KMS-11 (cell line): ENCODE measurements around the gene PTGFR.

Experiments
- H2AFZ ChIP-seq: fragments of 200-600 bp; sonication (generic); 2 replicates; pipeline ENCODE4 v1.6.1; 2016; ENCODE audit warnings: antibody characterized with exemption, mixed run types, low read depth
- H3K27ac ChIP-seq: fragments of 200-600 bp; sonication (generic); 2 replicates; pipeline ENCODE4 v1.6.1; 2016; ENCODE audit warnings: mild to moderate bottlenecking, mixed run types
- H3K27me3 ChIP-seq: fragments of 200-600 bp; sonication (generic); 2 replicates; pipeline ENCODE4 v1.6.1; 2017; ENCODE audit warnings: mild to moderate bottlenecking, low read depth, mixed run types, moderate library complexity; ENCODE audit not compliant: insufficient read depth
- H3K36me3 ChIP-seq: fragments of 200-600 bp; sonication (generic); 2 replicates; pipeline ENCODE4 v1.6.1; 2017; ENCODE audit warnings: mild to moderate bottlenecking, mixed run types; ENCODE audit not compliant: insufficient read depth
- H3K4me1 ChIP-seq: fragments of 200-600 bp; sonication (generic); 2 replicates; pipeline ENCODE4 v1.6.1; 2016; ENCODE audit warnings: mild to moderate bottlenecking, low read depth, mixed run types; ENCODE audit not compliant: poor library complexity, severe bottlenecking
- H3K4me2 ChIP-seq: fragments of 200-600 bp; sonication (generic); 2 replicates; pipeline ENCODE4 v1.7.0; 2016; ENCODE audit warnings: mild to moderate bottlenecking, mixed run types
- H3K4me3 ChIP-seq: fragments of 200-600 bp; sonication (generic); IDR thresholded peaks from 2 replicates; pipeline ENCODE4 v1.6.1; 2017; ENCODE audit warnings: low read depth, low read length, mixed read lengths; ENCODE audit not compliant: insufficient read depth
- H3K79me2 ChIP-seq: fragments of 200-600 bp; sonication (generic); 2 replicates; pipeline ENCODE4 v1.6.1; 2016; ENCODE audit warnings: low read depth, mixed run types; ENCODE audit not compliant: insufficient read depth
- H3K9ac ChIP-seq: fragments of 200-600 bp; sonication (generic); 2 replicates; pipeline ENCODE4 v1.6.1; 2016; ENCODE audit warnings: mild to moderate bottlenecking, mixed run types
- H4K20me1 ChIP-seq: fragments of 200-600 bp; sonication (generic); 2 replicates; pipeline ENCODE4 v1.6.1; 2016; ENCODE audit warnings: mild to moderate bottlenecking, mixed run types; ENCODE audit not compliant: insufficient read depth
- TF ChIP-seq, protein P1 (sequence below): fragments of 200-600 bp; sonication (generic); conservative IDR thresholded peaks from 2 replicates; pipeline ENCODE4 v1.6.1; 2017; ENCODE audit warnings: low read depth, mild to moderate bottlenecking, antibody characterized with exemption, low read length, moderate library complexity, mixed read lengths

The PTGFR gene

DNA sequence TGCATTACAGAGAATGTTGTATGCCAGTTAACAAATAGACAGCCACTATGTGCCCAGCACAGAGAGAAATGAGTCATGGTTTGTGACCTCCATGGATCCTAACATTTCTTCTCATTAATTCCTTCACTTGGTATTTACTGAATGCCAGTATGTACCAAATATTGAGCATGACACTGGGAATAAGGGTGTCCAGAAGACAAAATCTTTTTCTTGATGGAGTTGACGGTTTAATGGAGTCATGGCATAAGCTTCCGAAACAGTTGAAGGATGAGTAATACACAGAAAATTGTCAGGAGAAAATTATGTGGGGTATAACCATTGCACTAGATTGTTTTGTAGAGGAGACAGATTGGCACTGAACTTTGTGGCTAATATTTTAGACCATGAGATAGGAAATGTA, 36.9 kb downstream of the PTGFR start:
- Histone ChIP-seq H3K27me3 (no peaks in the 10 kb centered on the region), H3K4me2 (no peak overlapping the region), H3K36me3 (no peaks in the 10 kb centered on the region), H4K20me1 (no peaks in the 10 kb centered on the region), H3K79me2 (no peaks in the 10 kb centered on the region), H2AFZ (no peak overlapping the region), H3K27ac (no peak overlapping the region), H3K9ac (no peak overlapping the region), H3K4me3 (no peak overlapping the region), H3K4me1 (no peaks in the 10 kb centered on the region)
- TF ChIP-seq, protein P1, sequence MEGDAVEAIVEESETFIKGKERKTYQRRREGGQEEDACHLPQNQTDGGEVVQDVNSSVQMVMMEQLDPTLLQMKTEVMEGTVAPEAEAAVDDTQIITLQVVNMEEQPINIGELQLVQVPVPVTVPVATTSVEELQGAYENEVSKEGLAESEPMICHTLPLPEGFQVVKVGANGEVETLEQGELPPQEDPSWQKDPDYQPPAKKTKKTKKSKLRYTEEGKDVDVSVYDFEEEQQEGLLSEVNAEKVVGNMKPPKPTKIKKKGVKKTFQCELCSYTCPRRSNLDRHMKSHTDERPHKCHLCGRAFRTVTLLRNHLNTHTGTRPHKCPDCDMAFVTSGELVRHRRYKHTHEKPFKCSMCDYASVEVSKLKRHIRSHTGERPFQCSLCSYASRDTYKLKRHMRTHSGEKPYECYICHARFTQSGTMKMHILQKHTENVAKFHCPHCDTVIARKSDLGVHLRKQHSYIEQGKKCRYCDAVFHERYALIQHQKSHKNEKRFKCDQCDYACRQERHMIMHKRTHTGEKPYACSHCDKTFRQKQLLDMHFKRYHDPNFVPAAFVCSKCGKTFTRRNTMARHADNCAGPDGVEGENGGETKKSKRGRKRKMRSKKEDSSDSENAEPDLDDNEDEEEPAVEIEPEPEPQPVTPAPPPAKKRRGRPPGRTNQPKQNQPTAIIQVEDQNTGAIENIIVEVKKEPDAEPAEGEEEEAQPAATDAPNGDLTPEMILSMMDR, result no peak

DNA sequence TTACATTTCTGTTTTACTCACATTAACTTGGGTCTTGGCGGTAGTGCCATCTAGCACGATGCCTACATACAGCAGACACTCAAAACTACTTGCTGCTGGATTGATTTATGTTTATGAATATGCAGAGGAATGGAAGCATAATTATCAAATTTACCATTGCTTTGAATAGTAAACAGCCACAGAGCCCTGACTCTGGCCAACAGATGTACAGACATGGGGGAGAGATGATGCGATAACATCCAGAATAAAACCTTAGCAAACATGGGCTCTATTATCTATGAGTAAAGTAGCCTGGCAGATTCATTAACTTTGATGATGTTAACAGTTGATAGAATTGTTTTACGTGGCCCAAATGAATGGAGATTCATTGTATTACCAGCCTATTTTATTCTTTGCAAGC, 42.8 kb downstream of the PTGFR start:
- no peaks in the 10 kb centered on the region for H3K36me3 ChIP-seq
- no peaks in the 10 kb centered on the region for H3K79me2 ChIP-seq
- no peak overlapping the region for H3K9ac ChIP-seq
- H3K4me2 ChIP-seq, result no peak overlapping the region
- no peak overlapping the region for H3K27ac ChIP-seq
- TF ChIP-seq, protein P1, result no peak
- H3K4me3 ChIP-seq, result no peak overlapping the region
- H4K20me1 ChIP-seq, result no peaks in the 10 kb centered on the region
- H3K4me1 ChIP-seq, result no peaks in the 10 kb centered on the region
- H2AFZ ChIP-seq, result no peak overlapping the region
- H3K27me3 ChIP-seq, result no peaks in the 10 kb centered on the region

DNA sequence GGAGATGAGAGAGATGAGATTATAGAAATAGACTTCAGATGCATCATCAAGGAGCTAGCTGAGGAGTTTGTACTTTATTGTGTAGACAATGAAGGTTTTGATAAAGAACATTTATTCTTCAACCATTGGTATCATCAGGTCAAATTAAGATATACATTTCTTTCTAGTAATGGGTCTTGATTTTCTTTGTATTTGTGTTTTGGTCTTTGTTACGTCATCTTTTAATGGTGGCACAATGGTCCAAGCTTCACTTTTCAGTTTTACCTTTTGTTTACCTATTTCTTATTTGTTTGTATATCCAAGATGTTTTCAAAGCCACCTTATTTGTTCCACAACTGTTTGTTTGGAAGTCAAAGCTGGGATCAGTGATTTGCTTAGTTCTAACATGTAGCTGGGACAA, 44.5 kb downstream of the PTGFR start:
- TF ChIP-seq, protein P1, result no peak
- no peaks in the 10 kb centered on the region for H3K4me1 ChIP-seq
- no peaks in the 10 kb centered on the region for H3K79me2 ChIP-seq
- no peak overlapping the region for H2AFZ ChIP-seq
- H3K27ac ChIP-seq, result no peak overlapping the region
- no peak overlapping the region for H3K4me3 ChIP-seq
- no peak overlapping the region for H3K4me2 ChIP-seq
- no peak overlapping the region for H3K9ac ChIP-seq
- H3K27me3 ChIP-seq, result no peaks in the 10 kb centered on the region
- no peaks in the 10 kb centered on the region for H4K20me1 ChIP-seq
- H3K36me3 ChIP-seq, result no peaks in the 10 kb centered on the region

DNA sequence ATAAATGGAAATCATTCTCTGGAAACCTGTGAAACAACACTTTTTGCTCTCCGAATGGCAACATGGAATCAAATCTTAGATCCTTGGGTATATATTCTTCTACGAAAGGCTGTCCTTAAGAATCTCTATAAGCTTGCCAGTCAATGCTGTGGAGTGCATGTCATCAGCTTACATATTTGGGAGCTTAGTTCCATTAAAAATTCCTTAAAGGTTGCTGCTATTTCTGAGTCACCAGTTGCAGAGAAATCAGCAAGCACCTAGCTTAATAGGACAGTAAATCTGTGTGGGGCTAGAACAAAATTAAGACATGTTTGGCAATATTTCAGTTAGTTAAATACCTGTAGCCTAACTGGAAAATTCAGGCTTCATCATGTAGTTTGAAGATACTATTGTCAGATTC, 45.7 kb downstream of the PTGFR start:
- H3K9ac ChIP-seq, result no peak overlapping the region
- no peaks in the 10 kb centered on the region for H3K4me1 ChIP-seq
- no peak overlapping the region for H2AFZ ChIP-seq
- no peak overlapping the region for H3K4me3 ChIP-seq
- H3K27ac ChIP-seq, result no peak overlapping the region
- H3K4me2 ChIP-seq, result no peak overlapping the region
- TF ChIP-seq, protein P1, result no peak
- H4K20me1 ChIP-seq, result no peaks in the 10 kb centered on the region
- H3K36me3 ChIP-seq, result no peaks in the 10 kb centered on the region
- H3K79me2 ChIP-seq, result no peaks in the 10 kb centered on the region
- no peaks in the 10 kb centered on the region for H3K27me3 ChIP-seq

- Histone ChIP-seq H3K9ac (no peak overlapping the region), H3K27ac (no peak overlapping the region), H3K4me1 (no peaks in the 10 kb centered on the region), H3K79me2 (no peaks in the 10 kb centered on the region), H3K36me3 (no peaks in the 10 kb centered on the region), H3K27me3 (no peaks in the 10 kb centered on the region), H2AFZ (no peak overlapping the region), H3K4me2 (no peak overlapping the region), H4K20me1 (no peaks in the 10 kb centered on the region), H3K4me3 (no peak overlapping the region)
- TF ChIP-seq, protein P1, result no peak
Observed at GRCh38 chr1:78540048-78540447, 49.3 kb downstream of the PTGFR start.
